Smooth muscle cell (in vitro differentiated cells): ENCODE results near the gene FBLN5. TPM values are rescaled to one million over a fixed set of nuclear protein-coding genes. Genes with fewer than 3 reads are reported as not detected.

Experiments
- DNase-seq: peaks from one replicate; lab custom pipeline; 2025; ENCODE audit not compliant: unreplicated experiment; lab: John Stamatoyannopoulos, UW
- H2AFZ ChIP-seq: fragments of 200-600 bp; sonication (generic); 2 replicates; pipeline ENCODE4 v1.6.0; 2016; ENCODE audit warnings: antibody characterized with exemption, low read depth, mild to moderate bottlenecking
- H3F3A ChIP-seq: fragments of 200-600 bp; sonication (generic); 2 replicates; pipeline ENCODE4 v1.6.0; 2017; ENCODE audit warnings: antibody characterized with exemption, low read depth
- H3K27ac ChIP-seq: fragments of 200-600 bp; sonication (generic); 2 replicates; pipeline ENCODE4 v1.5.1; 2016; ENCODE audit warnings: low read depth, mild to moderate bottlenecking
- H3K27me3 ChIP-seq: fragments of 200-600 bp; sonication (generic); 2 replicates; pipeline ENCODE4 v1.6.1; 2016; ENCODE audit warnings: low read depth, mild to moderate bottlenecking
- H3K36me3 ChIP-seq: fragments of 200-600 bp; sonication (generic); 2 replicates; pipeline ENCODE4 v1.5.1; 2016; ENCODE audit warnings: low read depth
- H3K4me1 ChIP-seq: fragments of 200-600 bp; sonication (generic); 2 replicates; pipeline ENCODE4 v1.5.1; 2016; ENCODE audit warnings: low read depth
- H3K4me2 ChIP-seq: fragments of 200-600 bp; sonication (generic); 2 replicates; pipeline ENCODE4 v1.6.0; 2016; ENCODE audit warnings: mild to moderate bottlenecking
- H3K4me3 ChIP-seq: fragments of 200-600 bp; sonication (generic); 2 replicates; pipeline ENCODE4 v1.5.1; 2016; ENCODE audit warnings: mild to moderate bottlenecking
- H3K79me2 ChIP-seq: fragments of 200-600 bp; sonication (generic); 2 replicates; pipeline ENCODE4 v1.6.0; 2016; ENCODE audit warnings: low read depth, mild to moderate bottlenecking
- H3K9ac ChIP-seq: fragments of 200-600 bp; sonication (generic); 2 replicates; pipeline ENCODE4 v1.6.0; 2016; ENCODE audit warnings: low read depth
- H3K9me3 ChIP-seq: fragments of 200-600 bp; sonication (generic); replicated peaks from 2 replicates; pipeline ENCODE4 v1.5.1; 2016; ENCODE audit warnings: low read depth
- H4K20me1 ChIP-seq: fragments of 200-600 bp; sonication (generic); 2 replicates; pipeline ENCODE4 v1.6.0; 2016; ENCODE audit warnings: low read depth
- WGBS: methylation state at CpG from one replicate; pipeline ENCODE4 v1.1.7; 2016; ENCODE audit warnings: low lambda C conversion rate; 5-methylcytosine and 5-hydroxymethylcytosine counted together
- polyA plus RNA-seq: library from polyadenylated mRNA; unstranded; fragments of >200 nt; fragmentation: Nextera tagmentation; extraction: Ambion mirVana; gene quantifications from 2 replicates; pipeline ENCODE4 v1.2.1, GENCODE V29; 2016
- total RNA-seq: library from RNA; depleted of rRNA; stranded (reverse); fragments of >200 nt; gene quantifications from 2 replicates; pipeline ENCODE4 v1.2.3, GENCODE V29; 2014
- TF ChIP-seq, protein P1 (sequence below): fragments of 200-600 bp; sonication (generic); IDR thresholded peaks from 2 replicates; pipeline ENCODE4 v1.5.1; 2017; ENCODE audit warnings: borderline replicate concordance, mild to moderate bottlenecking, antibody characterized with exemption; ENCODE audit not compliant: insufficient read depth, poor library complexity, severe bottlenecking

Gene FBLN5
- total and polyA plus RNA-seq, 2 experiments from 2014 or later, result 109 to 154 TPM

GRCh38 chr14:91935586-91935985, 11.9 kb downstream of the FBLN5 start:
- Histone ChIP-seq H3K4me1 (no peaks in the 10 kb centered on the region), H2AFZ (no peak overlapping the region), H3K79me2 (no peaks in the 10 kb centered on the region), H3K27ac (no peak overlapping the region), H3K9ac (no peak overlapping the region), H4K20me1 (no peaks in the 10 kb centered on the region), H3K27me3 (no peaks in the 10 kb centered on the region), H3K9me3 (no peaks in the 10 kb centered on the region), H3K36me3 (peaks cover 12% of the 10 kb centered on the region), H3K4me3 (no peak overlapping the region), H3K4me2 (no peak overlapping the region), H3F3A (no peaks in the 10 kb centered on the region)
- TF ChIP-seq, protein P1, sequence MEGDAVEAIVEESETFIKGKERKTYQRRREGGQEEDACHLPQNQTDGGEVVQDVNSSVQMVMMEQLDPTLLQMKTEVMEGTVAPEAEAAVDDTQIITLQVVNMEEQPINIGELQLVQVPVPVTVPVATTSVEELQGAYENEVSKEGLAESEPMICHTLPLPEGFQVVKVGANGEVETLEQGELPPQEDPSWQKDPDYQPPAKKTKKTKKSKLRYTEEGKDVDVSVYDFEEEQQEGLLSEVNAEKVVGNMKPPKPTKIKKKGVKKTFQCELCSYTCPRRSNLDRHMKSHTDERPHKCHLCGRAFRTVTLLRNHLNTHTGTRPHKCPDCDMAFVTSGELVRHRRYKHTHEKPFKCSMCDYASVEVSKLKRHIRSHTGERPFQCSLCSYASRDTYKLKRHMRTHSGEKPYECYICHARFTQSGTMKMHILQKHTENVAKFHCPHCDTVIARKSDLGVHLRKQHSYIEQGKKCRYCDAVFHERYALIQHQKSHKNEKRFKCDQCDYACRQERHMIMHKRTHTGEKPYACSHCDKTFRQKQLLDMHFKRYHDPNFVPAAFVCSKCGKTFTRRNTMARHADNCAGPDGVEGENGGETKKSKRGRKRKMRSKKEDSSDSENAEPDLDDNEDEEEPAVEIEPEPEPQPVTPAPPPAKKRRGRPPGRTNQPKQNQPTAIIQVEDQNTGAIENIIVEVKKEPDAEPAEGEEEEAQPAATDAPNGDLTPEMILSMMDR, result no peak
- no peak for DNase-seq
- 92% methylated on average over 6 of the region's 6 CpGs for WGBS

- H3K9me3 ChIP-seq, result no peaks in the 10 kb centered on the region
- H4K20me1 ChIP-seq, result no peaks in the 10 kb centered on the region
- no peaks in the 10 kb centered on the region for H3F3A ChIP-seq
- TF ChIP-seq, protein P1, result no peak
- peaks cover 6% of the 10 kb centered on the region for H3K36me3 ChIP-seq
- H3K4me3 ChIP-seq, result no peak overlapping the region
- H3K27ac ChIP-seq, result no peak overlapping the region
- no peak overlapping the region for H2AFZ ChIP-seq
- H3K4me2 ChIP-seq, result no peak overlapping the region
- H3K79me2 ChIP-seq, result no peaks in the 10 kb centered on the region
- no peak overlapping the region for H3K9ac ChIP-seq
- no peak for DNase-seq
- no peaks in the 10 kb centered on the region for H3K4me1 ChIP-seq
- WGBS, result 90% methylated on average over 8 of the region's 8 CpGs
- H3K27me3 ChIP-seq, result no peaks in the 10 kb centered on the region
These were observed 12.8 kb downstream of the FBLN5 start for GRCh38 chr14:91934554-91935285.

DNA sequence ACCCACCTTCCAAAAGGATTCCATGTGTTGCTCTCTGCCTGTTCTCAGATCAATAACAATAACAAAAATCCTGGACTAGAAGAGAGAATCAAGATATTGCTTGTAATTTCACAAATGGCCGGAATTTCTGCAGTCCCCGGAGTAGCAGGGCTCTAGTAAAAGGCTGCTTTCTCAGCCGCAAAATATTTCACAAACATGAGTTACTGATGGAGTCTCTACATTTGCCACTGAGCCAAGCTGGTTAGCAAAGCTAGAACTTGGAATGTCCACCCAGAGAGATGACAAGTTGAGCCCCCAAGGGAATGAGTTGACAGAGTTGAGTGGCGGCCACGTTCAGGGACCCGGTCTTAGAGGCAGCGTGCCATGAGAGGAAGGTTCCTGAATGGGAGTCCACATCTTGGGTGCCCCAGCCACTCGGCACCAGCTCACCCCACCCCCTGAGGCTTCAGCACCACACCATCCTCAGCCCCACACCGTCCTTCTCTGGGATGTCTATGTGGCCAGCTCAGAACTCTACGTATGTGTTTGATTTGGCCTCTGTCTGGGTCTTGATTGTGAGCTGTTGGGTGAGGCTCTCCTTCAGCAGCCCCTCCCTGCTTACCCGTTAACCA, 15.9 kb downstream of the FBLN5 start:
- Histone ChIP-seq H3K4me3 (no peak overlapping the region), H3K9ac (no peak overlapping the region), H3K27me3 (no peaks in the 10 kb centered on the region), H3F3A (peaks cover 4% of the 10 kb centered on the region), H4K20me1 (no peaks in the 10 kb centered on the region), H3K4me1 (no peaks in the 10 kb centered on the region), H3K79me2 (no peaks in the 10 kb centered on the region), H3K9me3 (no peaks in the 10 kb centered on the region), H2AFZ (no peak overlapping the region), H3K4me2 (no peak overlapping the region), H3K36me3 (peaks cover 5% of the 10 kb centered on the region), H3K27ac (no peak overlapping the region)
- TF ChIP-seq, protein P1, result no peak
- DNase-seq, result no peak
- 96% methylated on average over 11 of the region's 11 CpGs for WGBS
